HCT116 (cell line): ENCODE data around the gene ATAD3A. TPM values are rescaled to one million over a fixed set of nuclear protein-coding genes. Genes with fewer than 3 reads are reported as not detected.

Experiments used
- ATAC-seq: fragments of 200-7000 bp; cut with Tn5 transposase; 2 replicates; pipeline ENCODE4 v1.9.1; 2020; ENCODE audit warnings: mild to moderate bottlenecking, moderate library complexity
- BruUV-seq: library from RNA; stranded (reverse); fragments of 400-500 nt; replicated peaks from 2 replicates; lab custom pipeline; 2021; lab: Mats Ljungman, UMichigan
- CTCF ChIA-PET: fragments of 300-600 bp; sonication (Branson Sonifier 250); formaldehyde crosslinking; loops from one replicate; lab custom pipeline; 2021; ENCODE audit warnings: antibody characterized with exemption; lab: Charles Lee
- POLR2A ChIA-PET: fragments of 300-600, 350-600 bp; sonication (Branson Sonifier 250); formaldehyde crosslinking; loops from one replicate; lab custom pipeline; 2021; ENCODE audit warnings: antibody characterized with exemption; lab: Charles Lee
- RAD21 ChIA-PET, 2 experiments: fragments of 300-600 bp; sonication (Branson Sonifier 250); formaldehyde crosslinking; loops; one replicate each; lab custom pipeline; 2023; ENCODE audit warnings: low total read pairs in 2 of 2; ENCODE audit not compliant: uncharacterized antibody in 2 of 2, unreplicated experiment in 2 of 2, low non-redundant PET in 1 of 2; lab: Charles Lee
- DNase-seq: peaks from one replicate; pipeline ENCODE4 v3.0.0-alpha.2; 2010; ENCODE audit warnings: low read depth, low spot score
- H2AFZ ChIP-seq: fragments of 200-600 bp; shearing (Covaris generic), sonication (generic); 2 replicates; pipeline ENCODE4 v1.6.1; 2017; ENCODE audit warnings: low read depth, mixed run types, mixed read lengths, antibody characterized with exemption, low read length; ENCODE audit not compliant: poor library complexity, severe bottlenecking
- H3K27ac ChIP-seq: 2 replicates; pipeline ENCODE4 v1.5.1; 2012; ENCODE audit warnings: low read depth, low read length
- H3K27me3 ChIP-seq: fragments of 200-600 bp; sonication (generic); 2 replicates; pipeline ENCODE4 v1.6.1; 2016; ENCODE audit warnings: mixed run types, low read length, mixed read lengths; ENCODE audit not compliant: insufficient read depth
- H3K36me3 ChIP-seq, 2 experiments: fragments of 200-500 bp in 1 of 2; fragments of 200-600 bp in 1 of 2; sonication (Bioruptor generic) in 1 of 2; sonication (generic) in 1 of 2; 2 replicates each; pipeline versions ENCODE4 v1.5.1 to v1.6.1; 2014 to 2016; ENCODE audit warnings: low read length in 2 of 2, inconsistent platforms in 1 of 2, mixed read lengths in 1 of 2, mixed run types in 1 of 2; ENCODE audit not compliant: insufficient read depth in 2 of 2, control insufficient read depth in 1 of 2
- H3K4me1 ChIP-seq, 2 experiments: fragments of 200-600 bp in 1 of 2; sonication (generic) in 1 of 2; 2 replicates each; pipeline versions ENCODE4 v1.5.1 to v1.6.1; 2012 to 2017; ENCODE audit warnings: low read length in 2 of 2, inconsistent platforms in 1 of 2, mild to moderate bottlenecking in 1 of 2, mixed read lengths in 1 of 2, mixed run types in 1 of 2, moderate library complexity in 1 of 2; ENCODE audit not compliant: insufficient read depth in 2 of 2, control insufficient read depth in 1 of 2
- H3K4me2 ChIP-seq: fragments of 200-600 bp; sonication (generic); 2 replicates; pipeline ENCODE4 v1.6.1; 2017; ENCODE audit warnings: mixed run types, low read length, mixed read lengths
- H3K4me3 ChIP-seq, 2 experiments: fragments of 200-600 bp in 1 of 2; sonication (generic) in 1 of 2; replicated peaks in 1 of 2; 2 replicates each; pipeline ENCODE4 v1.5.1; 2011 to 2016; ENCODE audit warnings: low read length in 2 of 2, control low read depth in 1 of 2, low read depth in 1 of 2, mild to moderate bottlenecking in 1 of 2, mixed read lengths in 1 of 2, mixed run types in 1 of 2
- H3K79me2 ChIP-seq: fragments of 200-600 bp; sonication (generic); 2 replicates; pipeline ENCODE4 v1.6.1; 2017; ENCODE audit warnings: mild to moderate bottlenecking, mixed run types, low read length, moderate library complexity, mixed read lengths; ENCODE audit not compliant: insufficient read depth
- H3K9ac ChIP-seq: fragments of 200-600 bp; sonication (generic); 2 replicates; pipeline ENCODE4 v1.6.1; 2016; ENCODE audit warnings: low read length, mixed read lengths
- H3K9me2 ChIP-seq: fragments of 200-600 bp; sonication (generic), shearing (Covaris generic); 2 replicates; pipeline ENCODE4 v1.6.1; 2017; ENCODE audit warnings: mixed run types, mild to moderate bottlenecking, moderate library complexity; ENCODE audit not compliant: insufficient read depth
- H3K9me3 ChIP-seq, 2 experiments: fragments of 200-500 bp in 1 of 2; fragments of 200-600 bp in 1 of 2; sonication (Bioruptor generic) in 1 of 2; sonication (generic) in 1 of 2; 2 replicates each; pipeline ENCODE4 v1.6.1; 2014 to 2017; ENCODE audit warnings: low read length in 2 of 2, mixed read lengths in 2 of 2, inconsistent platforms in 1 of 2, low read depth in 1 of 2, mild to moderate bottlenecking in 1 of 2, mixed run types in 1 of 2, moderate library complexity in 1 of 2; ENCODE audit not compliant: control insufficient read depth in 1 of 2, insufficient read depth in 1 of 2
- H4K20me1 ChIP-seq: fragments of 200-600 bp; sonication (generic), shearing (Covaris generic); 2 replicates; pipeline ENCODE4 v1.6.1; 2017; ENCODE audit warnings: mixed run types, mild to moderate bottlenecking, moderate library complexity; ENCODE audit not compliant: insufficient read depth
- EGR1 ChIP-seq: IDR thresholded peaks from 2 replicates; pipeline ENCODE4 v1.6.1; 2012; ENCODE audit warnings: low read depth
- EZH2phosphoT487 ChIP-seq: fragments of 200-600 bp; IDR thresholded peaks from 2 replicates; pipeline ENCODE4 v1.6.1; 2018; ENCODE audit warnings: antibody characterized with exemption, borderline replicate concordance
- POLR2A ChIP-seq: IDR thresholded peaks from 2 replicates; pipeline ENCODE4 v1.7.0; 2011; ENCODE audit warnings: borderline replicate concordance; ENCODE audit not compliant: insufficient read depth, insufficient read length; ENCODE audit errors: extremely low read depth
- SIN3A ChIP-seq: IDR thresholded peaks from 2 replicates; pipeline ENCODE4 v1.6.1; 2012; ENCODE audit warnings: low read depth
- TCF7L2 ChIP-seq: IDR thresholded peaks from 2 replicates; pipeline ENCODE4 v1.7.0; 2011; ENCODE audit warnings: borderline replicate concordance, inconsistent platforms; ENCODE audit not compliant: insufficient read depth, insufficient read length; ENCODE audit errors: extremely low read depth
- ZNF274 ChIP-seq: fragments of 200-500 bp; sonication (Bioruptor generic); IDR thresholded peaks from 2 replicates; pipeline ENCODE4 v1.6.1; 2014; ENCODE audit warnings: mild to moderate bottlenecking, low read depth, low read length, inconsistent platforms
- intact Hi-C: fragments of 100-400 bp; cut with micrococcal nuclease; formaldehyde crosslinking; loops from 2 replicates; pipeline ENCODE4 v1.10.0; 2022
- total RNA-seq: library from RNA; stranded (reverse); gene quantifications from one replicate; pipeline ENCODE4 v1.2.1, GENCODE V29; 2021; ENCODE audit not compliant: unreplicated experiment

ATAD3A gene
- total RNA-seq, 1 experiment from 2014 or later, result 92.3 TPM

GRCh38 chr1:1567891-1568291 lies 55.9 kb downstream of the ATAD3A start:
- Histone ChIP-seq H3K36me3 (peaks cover 12 to 44% of the 10 kb centered on the region in 2 experiments), H3K9ac (no peak overlapping the region), H3K4me3 (no peak overlapping the region), H3K27me3 (no peaks in the 10 kb centered on the region), H3K27ac (no peak overlapping the region), H2AFZ (no peak overlapping the region), H3K9me3 (no peaks in the 10 kb centered on the region), H3K4me1 (peaks cover 4 to 5% of the 10 kb centered on the region in 2 experiments), H4K20me1 (peaks cover 40% of the 10 kb centered on the region; the same call in 1 of the 2 replicates), H3K9me2 (no peaks in the 10 kb centered on the region), H3K79me2 (peaks cover 100% of the 10 kb centered on the region), H3K4me2 (no peak overlapping the region)
- ChIA-PET POLR2A (no interaction called here), RAD21 (no interaction called here), CTCF (no interaction called here)
- intact Hi-C loops, result no loop called here
- TF ChIP-seq POLR2A, result no peak
- TF ChIP-seq ZNF274, result no peak
- no peak for ATAC-seq
- DNase-seq, result no peak
- BruUV-seq, result no TSS peak

GRCh38 chr1:1569341-1569740 lies 57.4 kb downstream of the ATAD3A start:
- peaks cover 9 to 11% of the 10 kb centered on the region in 2 experiments for H3K4me1 ChIP-seq
- H3K9me2 ChIP-seq, result no peaks in the 10 kb centered on the region
- H3K4me2 ChIP-seq, result no peak overlapping the region
- H3K36me3 ChIP-seq, result peaks cover 8 to 34% of the 10 kb centered on the region in 2 experiments; a peak in 3 of 4 replicates
- H3K79me2 ChIP-seq, result peaks cover 100% of the 10 kb centered on the region
- no peak overlapping the region for H2AFZ ChIP-seq
- BruUV-seq, result no TSS peak
- no peak for DNase-seq
- H3K9me3 ChIP-seq, result no peaks in the 10 kb centered on the region
- ChIA-PET CTCF (no interaction called here), POLR2A (no interaction called here), RAD21 (no interaction called here)
- ATAC-seq, result no peak
- TF ChIP-seq TCF7L2, result no peak
- no peak for TF ChIP-seq EGR1
- TF ChIP-seq SIN3A, result no peak
- no peak for TF ChIP-seq EZH2phosphoT487
- no peaks in the 10 kb centered on the region for H3K27me3 ChIP-seq
- intact Hi-C loops, result no loop called here
- no peak overlapping the region for H3K27ac ChIP-seq
- H4K20me1 ChIP-seq, result peaks cover 40% of the 10 kb centered on the region; the same call in 1 of the 2 replicates
- no peak overlapping the region for H3K9ac ChIP-seq
- no peak overlapping the region for H3K4me3 ChIP-seq
